ELF-1 (cell line): Measurements from ENCODE around the gene ESRP2.

Source experiments
- DNase-seq: peaks from one replicate; pipeline ENCODE4 v3.0.0-alpha.2; 2016; ENCODE audit warnings: low read depth, low spot score

Gene ESRP2

DNA sequence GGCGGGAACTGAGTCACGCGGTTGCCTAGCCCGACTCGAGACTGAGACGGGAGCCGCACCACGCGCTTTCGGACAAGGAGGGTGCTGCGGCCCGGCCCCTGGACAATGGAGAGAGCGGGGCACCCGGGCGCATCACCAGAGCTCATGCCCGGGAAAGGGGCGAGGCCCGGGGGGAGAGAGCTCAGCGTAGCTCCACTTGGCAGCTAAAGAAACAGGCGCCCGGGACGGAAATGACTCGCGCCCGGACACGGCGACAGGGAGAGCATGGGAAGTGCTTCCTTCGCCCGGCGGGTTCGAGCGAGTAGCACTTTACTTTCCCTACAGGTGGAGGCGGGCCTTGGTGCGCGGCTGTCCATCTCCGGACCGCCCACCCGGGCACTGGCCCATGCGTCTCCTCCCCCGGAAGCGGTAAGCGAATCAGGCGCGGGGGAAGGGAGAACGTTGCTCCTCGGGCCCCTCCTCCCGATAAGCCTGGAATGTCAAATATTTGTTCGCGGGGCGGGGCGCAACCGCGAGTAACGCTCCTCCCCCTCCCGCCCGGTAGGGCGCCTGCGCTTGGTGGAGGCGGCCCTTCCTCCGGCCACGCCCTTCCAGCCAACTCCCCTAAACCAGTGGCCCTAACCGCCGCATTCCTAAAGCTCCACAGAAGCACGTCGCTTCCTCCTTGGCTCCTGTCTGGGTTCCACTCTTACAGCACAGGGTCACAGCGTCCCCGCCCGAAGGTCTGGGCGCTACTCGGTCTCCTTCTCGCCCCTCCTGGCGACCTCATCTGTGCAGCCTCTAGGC lies 1.5 kb upstream of the ESRP2 start:
- DNase-seq = peak; percentile 100

DNA sequence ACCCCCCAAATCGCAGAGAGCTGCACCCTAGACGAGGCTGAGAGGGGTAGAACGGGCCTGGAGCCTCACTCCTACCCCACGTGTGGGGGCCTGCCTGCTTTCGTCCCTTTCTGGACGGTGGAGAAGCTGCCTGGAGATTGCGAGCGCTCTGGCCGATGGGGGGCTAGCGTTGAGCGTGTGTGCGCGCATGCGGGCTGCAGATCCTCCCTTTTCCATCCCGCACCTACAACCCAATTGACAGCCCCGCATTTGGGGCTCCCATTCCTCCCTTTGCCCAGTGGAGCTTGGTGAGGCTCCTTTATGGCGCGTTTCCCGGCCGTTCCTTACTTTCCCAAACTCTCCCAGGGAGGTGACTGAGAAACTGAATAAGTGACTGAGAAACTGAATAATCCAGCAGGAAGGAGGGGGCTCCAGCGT lies 907 bp upstream of the ESRP2 start:
- DNase-seq = peak; percentile 63

DNA sequence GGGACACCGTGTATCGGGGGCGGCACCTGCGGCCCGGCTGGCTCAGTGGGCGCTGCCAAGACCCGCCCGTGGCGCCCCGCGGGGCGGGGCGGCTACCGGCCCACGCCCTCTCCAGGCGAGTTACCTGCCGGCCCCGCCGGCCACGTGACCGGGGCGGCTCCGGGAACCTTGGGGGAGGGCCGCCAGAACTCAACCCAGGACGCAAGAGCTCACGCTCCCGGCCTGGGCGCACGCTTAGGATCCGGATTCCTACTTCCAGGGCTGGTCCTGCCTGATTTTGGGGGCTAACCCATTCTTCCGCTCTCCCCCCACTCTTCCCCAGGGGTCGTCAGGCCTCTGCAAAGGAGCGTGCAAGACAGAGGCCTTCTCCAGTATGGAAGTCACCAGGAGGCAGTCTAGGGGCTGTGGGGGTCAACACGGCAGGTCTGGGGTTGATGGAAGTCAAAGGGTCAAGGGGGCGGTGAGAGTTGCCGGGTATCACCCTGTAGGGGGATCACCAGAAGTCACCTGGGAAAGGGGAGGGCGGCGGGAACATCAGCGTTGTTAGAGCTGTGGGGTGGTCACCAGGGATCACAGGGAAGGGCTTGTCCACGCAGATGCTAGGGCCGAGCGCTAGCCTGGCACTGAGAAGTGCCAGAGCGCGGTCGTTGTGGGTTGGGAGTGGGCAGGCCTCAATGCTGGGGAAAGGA lies 354 bp upstream of the ESRP2 start:
- peak; percentile 86 for DNase-seq

GRCh38 chr16:68235108-68235886 lies 630 bp downstream of the ESRP2 start:
- DNase-seq = peak; percentile 76

- DNase-seq = peak; percentile 82
Measured at GRCh38 chr16:68234188-68235107, 1.5 kb downstream of the ESRP2 start.

- no peak for DNase-seq
Measured at GRCh38 chr16:68233835-68234187, 2.1 kb downstream of the ESRP2 start.

GRCh38 chr16:68233085-68233834 lies 2.7 kb downstream of the ESRP2 start:
- DNase-seq = no peak

GRCh38 chr16:68232335-68232734 lies 3.6 kb downstream of the ESRP2 start:
- no peak for DNase-seq

DNA sequence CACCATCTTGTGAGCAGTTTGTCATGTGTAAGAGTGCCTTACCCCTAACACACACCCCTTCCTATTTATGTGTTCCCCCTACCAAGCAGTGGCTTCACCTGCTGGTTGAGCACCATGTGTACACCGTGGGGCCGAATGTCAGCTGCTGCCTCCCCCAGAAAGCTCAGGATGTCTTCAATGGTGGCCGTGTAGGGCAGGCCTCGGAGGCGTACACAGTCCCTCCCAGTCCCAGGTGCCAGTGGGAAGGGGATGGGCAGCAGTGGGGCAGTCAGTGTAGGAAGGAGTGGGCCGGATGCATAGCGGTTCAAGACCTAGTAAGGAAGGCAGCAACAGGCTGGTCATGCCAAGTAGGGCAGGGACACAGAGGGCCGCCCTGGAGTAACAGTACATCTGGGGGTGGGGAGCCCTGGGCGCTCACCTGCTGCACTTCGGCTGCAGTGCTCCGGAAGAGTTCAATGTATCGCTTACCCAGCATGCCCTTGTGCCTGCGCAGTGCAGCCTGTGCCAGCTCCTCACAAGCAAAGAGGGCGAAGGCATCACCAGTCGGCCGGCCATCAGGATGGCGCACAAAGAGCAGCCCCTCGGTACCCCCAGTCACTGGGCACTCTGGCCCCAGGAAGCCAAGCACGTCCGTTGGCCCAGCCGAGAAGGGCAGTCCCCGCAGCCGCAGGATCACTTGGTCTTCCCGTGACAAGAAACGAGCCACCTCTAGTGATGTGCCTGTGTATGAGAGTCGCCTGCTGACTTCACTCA lies 4.4 kb downstream of the ESRP2 start:
- no peak for DNase-seq

- no peak for DNase-seq
Measured at GRCh38 chr16:68230956-68231355, 5.0 kb downstream of the ESRP2 start.

- no peak for DNase-seq
Measured at GRCh38 chr16:68230176-68230571, 5.8 kb downstream of the ESRP2 start.

DNA sequence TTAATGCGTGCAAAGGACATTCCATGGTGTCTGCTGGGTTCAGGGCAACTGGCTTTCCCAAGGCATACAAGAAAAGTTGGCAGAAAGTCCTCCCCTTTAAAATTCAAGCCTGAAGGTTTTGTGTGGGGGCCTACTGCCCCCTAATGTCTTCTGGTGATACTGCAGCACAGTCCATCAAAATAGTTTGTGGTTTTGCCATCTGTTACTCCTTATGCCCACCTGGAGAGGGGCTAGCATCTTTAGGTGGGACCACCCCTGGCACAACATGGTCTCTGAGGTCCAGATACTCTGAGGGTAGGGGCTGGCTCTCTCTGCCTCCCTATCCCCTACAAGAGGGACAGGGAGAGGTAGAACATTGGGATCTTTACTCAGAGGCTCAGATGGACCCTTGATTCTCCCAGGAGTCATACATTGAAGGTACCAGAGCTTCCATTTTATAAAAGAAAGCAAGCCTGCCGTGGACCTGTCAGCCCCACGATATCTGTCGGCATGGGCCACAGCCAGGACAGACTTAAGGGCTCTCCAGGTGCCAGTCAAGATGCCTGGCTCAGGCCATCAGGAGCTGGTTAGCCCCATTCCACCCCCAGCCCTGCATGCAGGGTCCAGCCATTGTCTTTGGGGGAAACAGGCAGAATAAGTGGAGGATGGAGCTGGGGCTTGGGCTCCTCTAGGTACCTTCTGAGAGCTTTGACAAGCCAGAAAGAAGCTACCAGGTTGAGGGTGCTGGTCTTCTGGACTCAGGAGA lies 6.3 kb downstream of the ESRP2 start:
- DNase-seq = peak; percentile 71

DNA sequence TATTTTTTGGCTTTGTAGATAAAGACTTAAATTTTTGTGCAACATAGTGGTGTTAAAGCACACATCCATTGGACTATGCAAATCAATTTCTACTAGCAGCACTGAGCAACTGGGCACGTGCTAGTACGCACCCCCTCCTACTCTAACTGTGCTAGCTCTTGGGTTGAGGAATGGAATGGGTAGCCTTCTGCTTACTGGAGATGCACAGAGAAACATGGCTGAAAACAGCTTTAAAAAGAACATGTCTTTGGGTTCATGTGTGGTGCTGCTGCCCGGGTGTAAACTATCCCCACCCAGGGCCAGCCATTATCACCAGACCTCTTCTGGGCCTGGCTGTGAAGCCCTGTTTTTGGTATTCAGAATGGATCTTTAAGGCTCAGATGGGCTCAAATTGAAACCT lies 7.3 kb downstream of the ESRP2 start:
- no peak for DNase-seq

DNA sequence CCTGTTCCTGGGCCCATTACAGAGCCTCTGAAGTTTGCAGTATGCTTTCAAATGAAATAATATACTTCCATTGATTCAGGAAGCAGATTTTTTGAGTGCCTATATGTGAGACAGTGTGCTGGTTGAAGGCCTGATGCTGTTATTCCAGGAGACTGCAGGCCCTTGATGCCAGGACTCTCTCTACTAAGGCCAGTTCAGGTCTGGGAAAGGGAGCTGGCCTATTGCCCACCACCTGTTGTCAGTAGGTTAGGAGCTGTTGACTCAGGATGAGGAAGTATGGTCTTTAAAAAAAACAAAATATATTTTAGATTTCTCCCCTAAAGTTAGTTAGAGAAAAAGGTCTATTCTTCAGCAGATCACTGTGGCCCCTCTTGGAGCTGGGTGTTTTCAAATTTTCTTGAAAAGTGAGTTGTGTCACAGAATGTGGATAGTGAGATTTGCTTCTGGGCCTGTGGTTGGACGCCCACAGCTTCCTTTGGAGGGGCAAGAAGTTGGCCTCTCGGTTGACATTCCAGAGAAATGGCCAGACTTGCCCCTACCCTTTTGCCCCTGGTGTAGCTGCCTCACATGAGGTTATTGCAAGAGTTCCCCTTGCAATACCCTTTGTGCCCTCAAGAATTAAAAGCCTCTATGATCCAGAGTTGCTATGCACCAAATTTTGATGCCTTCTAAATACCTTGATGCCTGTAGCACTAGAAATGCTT lies 7.9 kb downstream of the ESRP2 start:
- no peak for DNase-seq

GRCh38 chr16:68227183-68227793 lies 8.6 kb downstream of the ESRP2 start:
- no peak for DNase-seq

DNA sequence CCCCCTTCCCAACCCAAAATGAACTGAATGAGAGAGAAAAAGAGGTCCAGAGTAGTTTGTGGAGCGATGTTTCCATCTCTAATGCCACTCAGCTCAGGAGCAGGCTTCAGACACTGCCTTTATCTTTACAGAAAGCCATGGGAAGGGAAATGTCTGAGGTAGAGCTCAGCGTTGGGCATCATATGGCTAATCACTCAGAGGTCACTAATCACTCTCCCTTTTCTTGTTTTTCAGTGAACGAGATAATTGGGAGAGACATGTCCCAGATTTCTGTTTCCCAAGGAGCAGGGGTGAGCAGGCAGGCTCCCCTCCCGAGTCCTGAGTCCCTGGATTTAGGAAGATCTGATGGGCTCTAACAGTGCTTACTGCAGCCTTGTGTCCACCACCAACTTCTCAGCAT lies 9.8 kb downstream of the ESRP2 start:
- DNase-seq = no peak

- no peak for DNase-seq
Measured at GRCh38 chr16:68223072-68223471, 12.9 kb downstream of the ESRP2 start.

DNA sequence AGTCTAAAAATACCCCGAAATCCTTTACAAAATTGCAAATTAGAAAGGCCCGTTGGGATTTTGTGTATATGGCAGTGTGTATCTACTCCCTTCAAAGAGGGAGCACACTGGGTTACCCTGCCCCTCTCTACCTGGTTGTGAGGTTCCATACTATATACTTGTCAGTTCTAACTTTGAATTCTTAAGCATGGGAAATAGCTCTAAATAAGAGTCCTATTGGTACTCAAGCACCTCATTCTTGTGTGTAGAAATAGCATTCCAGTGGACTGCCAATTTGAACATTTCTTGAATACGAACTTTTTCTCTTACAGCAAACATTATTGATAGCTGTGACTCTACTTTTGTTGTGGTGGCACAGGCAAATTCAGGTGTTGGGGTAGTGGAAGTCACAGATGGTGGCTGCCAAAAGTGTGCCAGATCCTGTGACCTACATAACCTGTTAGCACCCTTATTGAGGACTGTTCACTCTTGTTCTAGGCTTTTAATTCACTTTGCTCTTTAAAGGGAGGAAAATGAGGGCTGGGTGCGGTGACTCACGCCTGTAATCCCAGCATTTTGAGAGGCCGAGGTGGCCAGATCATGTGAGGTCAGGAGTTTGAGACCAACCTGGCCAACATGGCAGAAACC lies 16.1 kb downstream of the ESRP2 start:
- DNase-seq = no peak
